Kidney (tissue), 14 donors: ENCODE data around the gene C17orf113. TPM values are rescaled to one million over a fixed set of nuclear protein-coding genes. Genes with fewer than 3 reads are reported as not detected.

Experiments used
- DNase-seq, 5 donors: peaks; one replicate each; pipeline ENCODE4 v3.0.0-alpha.2; 2013 to 2020
- FAIRE-seq: peaks from 2 replicates; lab custom pipeline; 2012; peaks lifted over from hg19 to GRCh38; lab: Jason Lieb, UNC
- H3K27ac ChIP-seq, 2 donors: one replicate each; pipeline ENCODE4 v1.7.0; 2013; ENCODE audit warnings: low read depth in 2 of 2, low read length in 2 of 2, inconsistent platforms in 1 of 2
- H3K27me3 ChIP-seq: one replicate; pipeline ENCODE4 v1.7.1; 2013; ENCODE audit warnings: low read length, inconsistent platforms; ENCODE audit not compliant: control insufficient read depth, insufficient read depth
- H3K36me3 ChIP-seq, 3 donors: one replicate each; pipeline versions ENCODE4 v1.7.0 to v1.7.1; 2013; ENCODE audit warnings: low read length in 3 of 3, control low read depth in 1 of 3, inconsistent platforms in 1 of 3; ENCODE audit not compliant: insufficient read depth in 3 of 3, control insufficient read depth in 2 of 3
- H3K4me1 ChIP-seq, 3 donors: one replicate each; pipeline versions ENCODE4 v1.7.0 to v1.7.1; 2013; ENCODE audit warnings: low read length in 3 of 3, inconsistent platforms in 1 of 3, low read depth in 1 of 3; ENCODE audit not compliant: control insufficient read depth in 2 of 3, insufficient read depth in 2 of 3
- H3K4me3 ChIP-seq, 3 donors: one replicate each; pipeline versions ENCODE4 v1.7.0 to v1.8.1; 2013; ENCODE audit warnings: low read length in 3 of 3, control low read depth in 1 of 3, inconsistent platforms in 1 of 3
- H3K9ac ChIP-seq, 3 donors: one replicate each; pipeline versions ENCODE4 v1.7.0 to v1.7.1; 2013; ENCODE audit warnings: low read length in 3 of 3, control low read depth in 1 of 3, inconsistent platforms in 1 of 3
- H3K9me3 ChIP-seq, 3 donors: one replicate each; pipeline versions ENCODE4 v1.7.0 to v1.7.1; 2013; ENCODE audit warnings: low read length in 3 of 3, control low read depth in 1 of 3, inconsistent platforms in 1 of 3; ENCODE audit not compliant: control insufficient read depth in 2 of 3, insufficient read depth in 1 of 3
- intact Hi-C: fragments of 100-400 bp; cut with DNase I; formaldehyde crosslinking; loops from one replicate; pipeline ENCODE4 v1.11.1; 2022
- polyA plus RNA-seq: library from polyadenylated mRNA; stranded (reverse); fragments of 350-450 nt; fragmentation: Illumina TruSeq; extraction: RNeasy Lipid Tissue Mini Kit (QIAGEN cat#74804); gene quantifications from one replicate; pipeline ENCODE4 v1.2.3, GENCODE V29; 2014; ENCODE audit warnings: low read depth, low replicate concordance; ENCODE audit not compliant: insufficient read depth
- total RNA-seq: library from RNA; stranded (reverse); fragmentation: NEBNext Ultra II Directional; extraction: Animal tissue kit (Norgen Biotek cat#: 25700); gene quantifications from one replicate; pipeline ENCODE4 v1.2.1, GENCODE V29; 2021
- TF ChIP-seq, protein P1 (sequence below): IDR thresholded peaks from 3 replicates; pipeline ENCODE4 v1.5.1; 2012; ENCODE audit warnings: mild to moderate bottlenecking, moderate library complexity, borderline replicate concordance; ENCODE audit not compliant: insufficient read depth; ENCODE audit errors: extremely low read depth
- donor health status: control.
- donor health status: control.
- donor health status: control.
- donor health status: control.
- donor health status: control.
- donor health status: DM: yes; HTN: yes; CAD: no.
- donor health status: Normal renal cell carcinoma (clear cell type).

Gene C17orf113
- total and polyA plus RNA-seq, 2 donors from 2014 or later = 1.1 to 3.8 TPM

- H3K4me1 ChIP-seq = no peaks in the 10 kb centered on the region
- H3K9ac ChIP-seq = no peak overlapping the region
- TF ChIP-seq, protein P1, sequence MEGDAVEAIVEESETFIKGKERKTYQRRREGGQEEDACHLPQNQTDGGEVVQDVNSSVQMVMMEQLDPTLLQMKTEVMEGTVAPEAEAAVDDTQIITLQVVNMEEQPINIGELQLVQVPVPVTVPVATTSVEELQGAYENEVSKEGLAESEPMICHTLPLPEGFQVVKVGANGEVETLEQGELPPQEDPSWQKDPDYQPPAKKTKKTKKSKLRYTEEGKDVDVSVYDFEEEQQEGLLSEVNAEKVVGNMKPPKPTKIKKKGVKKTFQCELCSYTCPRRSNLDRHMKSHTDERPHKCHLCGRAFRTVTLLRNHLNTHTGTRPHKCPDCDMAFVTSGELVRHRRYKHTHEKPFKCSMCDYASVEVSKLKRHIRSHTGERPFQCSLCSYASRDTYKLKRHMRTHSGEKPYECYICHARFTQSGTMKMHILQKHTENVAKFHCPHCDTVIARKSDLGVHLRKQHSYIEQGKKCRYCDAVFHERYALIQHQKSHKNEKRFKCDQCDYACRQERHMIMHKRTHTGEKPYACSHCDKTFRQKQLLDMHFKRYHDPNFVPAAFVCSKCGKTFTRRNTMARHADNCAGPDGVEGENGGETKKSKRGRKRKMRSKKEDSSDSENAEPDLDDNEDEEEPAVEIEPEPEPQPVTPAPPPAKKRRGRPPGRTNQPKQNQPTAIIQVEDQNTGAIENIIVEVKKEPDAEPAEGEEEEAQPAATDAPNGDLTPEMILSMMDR = no peak
- no peaks in the 10 kb centered on the region for H3K36me3 ChIP-seq
- H3K4me3 ChIP-seq = no peak overlapping the region
- no peak for DNase-seq
- intact Hi-C loops = no loop called here
- no peaks in the 10 kb centered on the region for H3K9me3 ChIP-seq
- H3K27me3 ChIP-seq = no peaks in the 10 kb centered on the region
- H3K27ac ChIP-seq = no peak overlapping the region
- no peak for FAIRE-seq
These were observed 18.6 kb upstream of the C17orf113 start for GRCh38 chr17:42068979-42069378.

GRCh38 chr17:42067371-42068091, 17.1 kb upstream of the C17orf113 start:
- no peak overlapping the region for H3K9ac ChIP-seq
- intact Hi-C loops = no loop called here
- no peak overlapping the region for H3K27ac ChIP-seq
- H3K4me3 ChIP-seq = no peak overlapping the region
- no peaks in the 10 kb centered on the region for H3K36me3 ChIP-seq
- H3K27me3 ChIP-seq = no peaks in the 10 kb centered on the region
- TF ChIP-seq, protein P1 = peak; percentile 85
- FAIRE-seq = no peak
- H3K9me3 ChIP-seq = no peaks in the 10 kb centered on the region
- DNase-seq = peak; percentile 76 to 86 (median 80)
- H3K4me1 ChIP-seq = no peaks in the 10 kb centered on the region

- FAIRE-seq (no peak), DNase-seq (no peak)
- H3K4me3 ChIP-seq = no peak overlapping the region
- H3K27me3 ChIP-seq = no peaks in the 10 kb centered on the region
- no peak overlapping the region for H3K27ac ChIP-seq
- no peaks in the 10 kb centered on the region for H3K4me1 ChIP-seq
- TF ChIP-seq, protein P1 = no peak
- H3K36me3 ChIP-seq = no peaks in the 10 kb centered on the region
- no peak overlapping the region for H3K9ac ChIP-seq
- intact Hi-C loops = no loop called here
- H3K9me3 ChIP-seq = no peaks in the 10 kb centered on the region
These were observed 14.8 kb upstream of the C17orf113 start for GRCh38 chr17:42065201-42065600.
